Kidney epithelial cell (primary cell): ENCODE data around the gene RAB14. TPM values are rescaled to one million over a fixed set of nuclear protein-coding genes. Genes with fewer than 3 reads are reported as not detected.

Source experiments
- DNase-seq: peaks from one replicate; pipeline ENCODE4 v3.0.0-alpha.2; 2010; ENCODE audit warnings: low read depth
- H3K27me3 ChIP-seq: 2 replicates; pipeline ENCODE4 v1.6.0; 2011; ENCODE audit warnings: low read length; ENCODE audit not compliant: control insufficient read depth, insufficient read depth
- H3K36me3 ChIP-seq: 2 replicates; pipeline ENCODE4 v1.5.1; 2011; ENCODE audit warnings: low read length; ENCODE audit not compliant: control insufficient read depth, insufficient read depth
- H3K4me3 ChIP-seq: 2 replicates; pipeline ENCODE4 v1.5.1; 2011; ENCODE audit warnings: low read depth, mild to moderate bottlenecking, control low read depth, low read length
- total RNA-seq: library from RNA; depleted of rRNA; stranded (reverse); fragments of >200 nt; gene quantifications from 2 replicates; pipeline ENCODE4 v1.2.3, GENCODE V29; 2015
- TF ChIP-seq, protein P1 (sequence below): IDR thresholded peaks from 2 replicates; pipeline ENCODE4 v1.5.1; 2011; ENCODE audit warnings: mild to moderate bottlenecking, moderate library complexity, low read length, control low read depth, inconsistent platforms; ENCODE audit not compliant: insufficient read depth, poor library complexity, severe bottlenecking

Gene RAB14
- total RNA-seq, 1 donor from 2014 or later = 38.1 TPM

DNA sequence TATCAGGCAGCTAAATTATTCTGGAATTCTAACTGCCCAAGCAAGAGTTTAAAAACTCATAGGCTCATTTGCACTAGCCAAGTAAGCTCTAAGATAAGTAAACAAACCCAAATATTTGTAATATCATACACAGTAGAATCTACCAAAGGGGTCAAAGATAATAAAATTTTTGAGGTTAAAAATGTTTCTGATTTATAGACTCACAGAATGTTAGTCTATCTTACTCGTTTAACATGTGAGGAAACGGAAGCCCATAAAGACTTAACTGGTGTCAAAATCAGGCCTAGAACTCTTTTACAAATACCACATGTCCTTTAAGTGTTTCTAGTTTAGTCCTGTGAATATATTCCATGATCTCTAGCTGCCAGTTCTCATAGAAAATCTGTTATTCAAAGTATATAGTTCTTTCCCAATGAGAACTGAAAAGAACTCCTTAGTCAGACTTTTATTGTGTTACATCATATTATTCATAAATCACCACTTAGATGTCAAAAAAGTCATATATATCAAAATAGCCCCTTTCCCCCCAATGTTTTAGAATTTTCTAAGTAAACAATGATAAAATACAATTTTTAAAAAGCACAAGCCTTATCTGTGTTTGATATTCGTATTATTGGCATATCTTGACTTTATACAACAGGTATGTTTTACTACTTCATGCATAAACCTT is 13.9 kb downstream of the RAB14 start:
- TF ChIP-seq, protein P1, sequence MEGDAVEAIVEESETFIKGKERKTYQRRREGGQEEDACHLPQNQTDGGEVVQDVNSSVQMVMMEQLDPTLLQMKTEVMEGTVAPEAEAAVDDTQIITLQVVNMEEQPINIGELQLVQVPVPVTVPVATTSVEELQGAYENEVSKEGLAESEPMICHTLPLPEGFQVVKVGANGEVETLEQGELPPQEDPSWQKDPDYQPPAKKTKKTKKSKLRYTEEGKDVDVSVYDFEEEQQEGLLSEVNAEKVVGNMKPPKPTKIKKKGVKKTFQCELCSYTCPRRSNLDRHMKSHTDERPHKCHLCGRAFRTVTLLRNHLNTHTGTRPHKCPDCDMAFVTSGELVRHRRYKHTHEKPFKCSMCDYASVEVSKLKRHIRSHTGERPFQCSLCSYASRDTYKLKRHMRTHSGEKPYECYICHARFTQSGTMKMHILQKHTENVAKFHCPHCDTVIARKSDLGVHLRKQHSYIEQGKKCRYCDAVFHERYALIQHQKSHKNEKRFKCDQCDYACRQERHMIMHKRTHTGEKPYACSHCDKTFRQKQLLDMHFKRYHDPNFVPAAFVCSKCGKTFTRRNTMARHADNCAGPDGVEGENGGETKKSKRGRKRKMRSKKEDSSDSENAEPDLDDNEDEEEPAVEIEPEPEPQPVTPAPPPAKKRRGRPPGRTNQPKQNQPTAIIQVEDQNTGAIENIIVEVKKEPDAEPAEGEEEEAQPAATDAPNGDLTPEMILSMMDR = no peak
- no peak for DNase-seq
- Histone ChIP-seq H3K27me3 (no peaks in the 10 kb centered on the region), H3K36me3 (no peaks in the 10 kb centered on the region), H3K4me3 (no peak overlapping the region)

DNA sequence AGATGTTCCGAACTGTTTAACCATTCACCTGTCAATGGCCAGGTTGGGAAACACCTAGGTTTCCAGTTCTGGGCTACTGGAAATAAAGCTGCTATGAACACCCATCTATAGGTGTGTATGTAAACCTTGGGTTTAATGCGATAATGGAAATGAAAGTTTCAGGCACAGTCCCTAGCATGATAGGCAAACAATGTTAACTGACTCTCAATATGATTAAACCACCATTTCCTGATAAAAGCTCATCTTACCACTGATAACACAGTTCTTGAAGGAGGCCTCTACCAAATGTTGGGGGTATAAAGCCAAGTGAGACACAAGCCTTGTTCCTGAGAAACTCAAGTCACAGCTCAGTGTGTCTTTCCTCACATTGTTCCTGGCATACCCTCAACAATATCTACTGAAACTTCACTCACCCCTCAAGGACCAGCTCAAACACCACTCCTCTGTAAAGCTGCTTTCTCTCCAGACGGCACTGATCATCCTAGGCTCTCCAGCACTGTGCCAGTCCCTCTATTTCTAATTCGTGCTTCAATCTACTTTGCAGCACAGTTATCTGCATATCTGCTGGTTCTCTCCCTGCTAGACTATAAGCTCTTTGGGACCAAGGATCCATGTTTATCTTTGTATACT is 15.8 kb downstream of the RAB14 start:
- no peak for DNase-seq
- Histone ChIP-seq H3K36me3 (no peaks in the 10 kb centered on the region), H3K27me3 (no peaks in the 10 kb centered on the region), H3K4me3 (no peak overlapping the region)
- TF ChIP-seq, protein P1 = no peak

DNA sequence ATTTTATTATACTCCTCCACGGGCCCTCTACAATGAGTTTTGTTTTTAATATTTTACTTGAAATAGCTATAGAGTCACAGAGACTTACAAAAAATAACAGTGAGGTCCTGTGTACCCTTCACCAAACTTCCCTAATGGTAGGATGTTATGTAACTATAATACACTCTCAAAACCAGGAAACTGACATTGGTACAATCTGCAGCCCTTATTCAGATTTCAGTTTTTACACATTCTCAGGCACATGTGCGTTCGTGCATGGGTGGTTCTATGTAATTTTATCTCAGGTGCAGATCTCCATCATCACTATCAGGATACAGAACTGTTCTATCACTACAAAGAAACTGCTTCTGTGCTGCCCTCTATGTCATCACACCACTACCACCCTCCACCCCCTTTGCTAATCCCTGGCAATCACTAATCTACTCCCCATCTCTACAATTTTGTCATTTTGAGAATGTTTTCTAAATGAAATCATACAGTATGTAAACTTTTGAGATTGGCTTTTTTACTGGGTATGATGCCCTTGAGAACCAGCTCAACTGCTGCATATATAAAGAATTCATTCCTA is 16.4 kb downstream of the RAB14 start:
- no peaks in the 10 kb centered on the region for H3K36me3 ChIP-seq
- TF ChIP-seq, protein P1 = no peak
- no peaks in the 10 kb centered on the region for H3K27me3 ChIP-seq
- H3K4me3 ChIP-seq = no peak overlapping the region
- DNase-seq = no peak

DNA sequence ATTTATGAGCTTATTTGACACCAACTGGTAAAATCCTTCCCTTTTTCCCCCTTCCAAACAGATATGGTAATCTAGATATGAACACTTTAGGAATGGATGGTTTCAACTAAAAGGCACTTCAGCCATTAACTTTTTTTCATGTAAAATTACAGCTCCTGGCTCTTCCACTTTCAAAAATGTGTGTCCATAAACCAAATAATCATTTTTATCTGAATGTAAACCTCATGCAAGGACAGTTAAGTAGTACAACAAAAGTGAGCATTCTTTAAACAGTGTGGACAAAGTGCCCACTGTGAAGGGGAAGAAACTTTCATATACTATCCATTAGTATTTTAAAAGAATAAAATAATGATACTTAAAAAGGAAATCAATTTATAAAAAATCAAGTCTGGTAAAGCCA is 17.2 kb downstream of the RAB14 start:
- no peak for DNase-seq
- Histone ChIP-seq H3K36me3 (no peaks in the 10 kb centered on the region), H3K4me3 (no peak overlapping the region), H3K27me3 (no peaks in the 10 kb centered on the region)
- TF ChIP-seq, protein P1 = no peak

DNA sequence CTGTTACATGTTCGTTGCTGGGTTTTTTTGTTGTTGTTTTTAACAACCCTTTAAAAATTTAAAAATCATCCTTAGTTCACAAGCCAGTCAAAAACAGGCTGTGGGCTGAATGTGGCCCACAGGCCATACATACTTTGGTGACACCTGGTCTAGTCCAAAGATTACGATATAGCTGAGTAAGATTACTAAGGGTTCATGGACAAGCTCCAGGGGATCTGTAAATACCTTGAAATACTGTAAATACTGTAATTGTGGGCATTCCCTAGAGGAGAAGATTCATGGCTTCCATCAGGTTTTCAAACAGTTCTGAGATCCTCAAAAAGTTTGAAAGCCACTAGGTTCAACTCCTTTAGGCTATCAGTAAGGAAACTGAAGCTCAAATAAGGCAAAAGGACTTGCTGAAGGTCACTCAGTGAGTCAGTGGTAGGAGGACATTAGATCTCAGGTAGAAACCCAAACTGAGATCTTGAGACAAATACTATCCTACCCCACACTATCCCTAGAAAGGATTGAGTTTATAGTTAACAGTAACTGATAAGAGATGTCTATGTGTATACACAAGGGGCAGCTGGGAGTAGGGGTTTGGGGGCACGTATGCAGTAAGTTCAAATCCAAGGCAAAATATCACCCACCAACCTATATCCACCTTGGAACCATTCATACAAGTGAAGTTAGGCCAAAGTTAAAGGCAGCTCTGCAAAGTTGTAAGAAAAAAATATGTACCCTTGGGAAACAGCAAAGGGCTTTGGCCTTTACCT is 17.8 kb downstream of the RAB14 start:
- H3K4me3 ChIP-seq = no peak overlapping the region
- no peak for DNase-seq
- H3K36me3 ChIP-seq = no peaks in the 10 kb centered on the region
- no peaks in the 10 kb centered on the region for H3K27me3 ChIP-seq
- TF ChIP-seq, protein P1 = no peak
